Measurements from ENCODE around the gene CLCNKB.

Gene CLCNKB

DNA sequence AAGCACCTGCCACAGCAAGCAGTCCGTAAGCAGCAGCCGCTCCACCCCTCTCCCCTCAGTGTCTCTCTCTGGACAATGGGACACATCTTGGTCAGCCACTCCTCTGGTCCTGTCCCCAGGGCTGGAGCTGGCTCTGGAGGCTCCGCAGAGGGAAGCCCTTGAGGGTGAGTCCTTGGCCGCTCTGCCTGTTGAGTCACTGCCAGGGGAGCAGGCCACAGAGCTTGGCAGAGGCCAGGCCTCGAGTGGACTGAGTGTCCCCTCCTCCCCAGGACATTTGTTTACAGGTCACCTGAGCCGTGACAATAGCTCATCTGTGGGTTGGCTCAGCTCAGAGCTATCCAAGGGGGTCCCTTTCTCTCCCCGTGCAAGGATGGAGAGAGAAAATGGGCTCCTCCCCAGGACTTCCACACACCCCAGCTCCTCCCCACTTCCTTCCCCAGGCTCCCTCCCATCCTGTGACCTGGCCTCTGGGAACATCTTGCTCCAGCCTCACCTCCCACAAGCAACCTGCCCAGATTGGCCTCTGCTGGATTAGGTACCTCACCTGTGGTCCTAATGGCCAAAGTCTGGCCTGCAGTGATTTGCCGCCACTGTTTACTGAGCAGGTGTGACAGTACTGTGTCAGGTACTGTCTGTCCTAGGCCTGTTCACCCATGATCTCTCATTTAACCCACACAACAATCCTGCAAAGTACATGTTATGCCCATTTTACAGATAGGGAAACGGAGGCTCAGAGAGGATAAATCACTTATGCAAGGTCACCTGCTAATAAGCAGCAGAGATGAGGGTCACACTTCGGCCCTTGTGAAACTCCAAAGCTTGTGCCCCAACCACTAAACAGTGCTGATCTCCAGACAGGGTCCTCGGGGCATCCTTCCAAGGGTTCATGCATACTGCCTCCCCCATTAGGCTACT lies 25.0 kb downstream of the CLCNKB start:
- peaks cover 41% of the 10 kb centered on the region for H3K27me3 ChIP-seq (ENCODE audit: control insufficient read depth, low read length)

DNA sequence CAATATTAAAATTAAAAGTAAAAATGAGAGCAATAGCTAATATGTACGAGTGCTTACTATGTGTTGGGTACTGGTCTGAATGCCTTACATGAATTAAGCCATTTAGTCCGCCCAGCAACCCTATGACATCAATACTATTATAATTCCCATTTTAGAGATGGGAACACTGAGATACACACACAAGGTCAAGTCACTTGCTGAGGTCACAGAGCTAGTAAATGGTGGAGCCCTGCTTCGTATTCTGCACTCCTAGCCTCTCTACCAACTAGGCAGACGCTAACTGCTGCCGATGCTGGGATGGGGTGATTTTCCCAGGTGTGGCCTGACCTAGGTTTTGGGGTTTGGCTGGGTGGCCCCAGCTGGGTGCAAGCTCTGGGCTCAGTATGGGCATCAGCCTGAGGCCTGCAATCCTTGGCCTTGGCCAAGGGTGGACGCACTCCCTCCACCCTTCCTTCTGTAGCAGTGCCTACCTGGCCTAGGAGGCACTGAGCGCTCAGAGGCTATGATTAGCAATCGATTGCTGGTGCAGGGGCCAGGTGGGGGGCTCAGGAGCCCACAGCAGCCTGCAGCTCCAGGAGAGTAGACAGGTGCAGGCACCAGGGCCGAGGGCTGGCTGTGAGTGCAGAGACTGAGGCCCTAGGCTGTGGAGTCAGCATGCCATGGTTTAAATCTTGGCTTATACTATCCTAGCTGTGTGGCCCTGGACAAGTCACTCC lies 27.2 kb downstream of the CLCNKB start:
- no peak overlapping the region for H3K4me2 ChIP-seq (ENCODE audit: low read length)
- TF ChIP-seq, protein P1, sequence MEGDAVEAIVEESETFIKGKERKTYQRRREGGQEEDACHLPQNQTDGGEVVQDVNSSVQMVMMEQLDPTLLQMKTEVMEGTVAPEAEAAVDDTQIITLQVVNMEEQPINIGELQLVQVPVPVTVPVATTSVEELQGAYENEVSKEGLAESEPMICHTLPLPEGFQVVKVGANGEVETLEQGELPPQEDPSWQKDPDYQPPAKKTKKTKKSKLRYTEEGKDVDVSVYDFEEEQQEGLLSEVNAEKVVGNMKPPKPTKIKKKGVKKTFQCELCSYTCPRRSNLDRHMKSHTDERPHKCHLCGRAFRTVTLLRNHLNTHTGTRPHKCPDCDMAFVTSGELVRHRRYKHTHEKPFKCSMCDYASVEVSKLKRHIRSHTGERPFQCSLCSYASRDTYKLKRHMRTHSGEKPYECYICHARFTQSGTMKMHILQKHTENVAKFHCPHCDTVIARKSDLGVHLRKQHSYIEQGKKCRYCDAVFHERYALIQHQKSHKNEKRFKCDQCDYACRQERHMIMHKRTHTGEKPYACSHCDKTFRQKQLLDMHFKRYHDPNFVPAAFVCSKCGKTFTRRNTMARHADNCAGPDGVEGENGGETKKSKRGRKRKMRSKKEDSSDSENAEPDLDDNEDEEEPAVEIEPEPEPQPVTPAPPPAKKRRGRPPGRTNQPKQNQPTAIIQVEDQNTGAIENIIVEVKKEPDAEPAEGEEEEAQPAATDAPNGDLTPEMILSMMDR (IDR thresholded peaks at IDR 0.05; ENCODE audit: low read depth, low read length, poor library complexity, severe bottlenecking) = no peak
- no peak for TF ChIP-seq EZH2phosphoT487 (IDR thresholded peaks at IDR 0.05; ENCODE audit: borderline replicate concordance, low read length)
- no peak overlapping the region for H3K27ac ChIP-seq (ENCODE audit: low read depth, low read length)

More for the DNA sequence above, 25.0 kb downstream of the CLCNKB start:
- no peak for TF ChIP-seq EZH2phosphoT487 (IDR thresholded peaks at IDR 0.05; ENCODE audit: borderline replicate concordance, low read length)
- TF ChIP-seq, protein P1 (IDR thresholded peaks at IDR 0.05; ENCODE audit: low read depth, low read length, poor library complexity, severe bottlenecking) = no peak
- H3K27ac ChIP-seq (ENCODE audit: low read depth, low read length) = no peak overlapping the region
- H3K79me2 ChIP-seq (ENCODE audit: control insufficient read depth, low read length) = no peaks in the 10 kb centered on the region
- no peaks in the 10 kb centered on the region for H3K9me3 ChIP-seq (ENCODE audit: control insufficient read depth, insufficient read depth, low read length)
- H3F3A ChIP-seq (ENCODE audit: control insufficient read depth, insufficient read depth) = no peaks in the 10 kb centered on the region
- peaks cover 4% of the 10 kb centered on the region for H3K4me1 ChIP-seq (ENCODE audit: control insufficient read depth, low read length)
- H3K9me2 ChIP-seq (replicated peaks; ENCODE audit: control insufficient read depth, low read length) = no peaks in the 10 kb centered on the region
- H4K20me1 ChIP-seq (ENCODE audit: control insufficient read depth, insufficient read depth, low read depth, low read length) = no peaks in the 10 kb centered on the region
- H3K4me2 ChIP-seq (ENCODE audit: low read length) = no peak overlapping the region
- H3K36me3 ChIP-seq (ENCODE audit: control insufficient read depth, low read length) = no peaks in the 10 kb centered on the region
- H3K4me3 ChIP-seq (ENCODE audit: low read length) = no peak overlapping the region

DNA sequence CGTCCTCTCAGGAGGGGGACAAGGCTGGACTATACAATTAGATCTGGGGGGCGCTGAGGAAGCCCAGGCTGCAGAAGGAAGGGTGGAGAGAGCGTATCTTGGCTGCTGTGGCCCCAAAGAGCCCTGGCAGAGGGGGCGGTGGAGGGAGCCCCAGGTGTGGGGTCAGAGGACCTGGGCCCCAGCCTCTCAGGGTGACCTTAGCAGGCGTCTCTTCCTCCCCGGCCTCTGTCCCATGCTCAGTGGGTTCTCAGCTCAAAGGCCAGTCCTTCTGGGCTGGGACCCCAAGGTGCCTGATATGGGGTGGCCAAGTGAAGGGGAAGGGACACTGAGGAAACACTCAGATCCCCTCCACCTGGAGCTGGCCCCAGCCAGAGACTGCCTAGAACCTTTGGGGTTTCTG lies 28.0 kb downstream of the CLCNKB start:
- no peak overlapping the region for H3K4me2 ChIP-seq (ENCODE audit: low read length)
- no peaks in the 10 kb centered on the region for H3K36me3 ChIP-seq (ENCODE audit: control insufficient read depth, low read length)
- H3F3A ChIP-seq (ENCODE audit: control insufficient read depth, insufficient read depth) = 0 out of 2 replicates have a peak, but pooled peaks cover 3% of the 10 kb centered on the region
- no peak overlapping the region for H3K4me3 ChIP-seq (ENCODE audit: low read length)
- no peaks in the 10 kb centered on the region; the same call in 1 of the 2 replicates for H4K20me1 ChIP-seq (ENCODE audit: control insufficient read depth, insufficient read depth, low read depth, low read length)
- no peak overlapping the region for H3K27ac ChIP-seq (ENCODE audit: low read depth, low read length)
- no peaks in the 10 kb centered on the region for H3K79me2 ChIP-seq (ENCODE audit: control insufficient read depth, low read length)
- peaks cover 8% of the 10 kb centered on the region for H3K4me1 ChIP-seq (ENCODE audit: control insufficient read depth, low read length)
- no peaks in the 10 kb centered on the region for H3K9me2 ChIP-seq (replicated peaks; ENCODE audit: control insufficient read depth, low read length)
- H3K9me3 ChIP-seq (ENCODE audit: control insufficient read depth, insufficient read depth, low read length) = no peaks in the 10 kb centered on the region
- TF ChIP-seq, protein P1 (IDR thresholded peaks at IDR 0.05; ENCODE audit: low read depth, low read length, poor library complexity, severe bottlenecking) = no peak
- TF ChIP-seq EZH2phosphoT487 (IDR thresholded peaks at IDR 0.05; ENCODE audit: borderline replicate concordance, low read length) = no peak
- peaks cover 53% of the 10 kb centered on the region for H3K27me3 ChIP-seq (ENCODE audit: control insufficient read depth, low read length)

More for the DNA sequence above, 27.2 kb downstream of the CLCNKB start:
- no peaks in the 10 kb centered on the region for H3K9me3 ChIP-seq (ENCODE audit: control insufficient read depth, insufficient read depth, low read length)
- peaks cover 8% of the 10 kb centered on the region for H3K4me1 ChIP-seq (ENCODE audit: control insufficient read depth, low read length)
- H3K4me3 ChIP-seq (ENCODE audit: low read length) = no peak overlapping the region
- no peaks in the 10 kb centered on the region for H3K9me2 ChIP-seq (replicated peaks; ENCODE audit: control insufficient read depth, low read length)
- 0 out of 2 replicates have a peak, but pooled peaks cover 3% of the 10 kb centered on the region for H3F3A ChIP-seq (ENCODE audit: control insufficient read depth, insufficient read depth)
- no peaks in the 10 kb centered on the region; the same call in 1 of the 2 replicates for H4K20me1 ChIP-seq (ENCODE audit: control insufficient read depth, insufficient read depth, low read depth, low read length)
- H3K79me2 ChIP-seq (ENCODE audit: control insufficient read depth, low read length) = no peaks in the 10 kb centered on the region
- H3K27me3 ChIP-seq (ENCODE audit: control insufficient read depth, low read length) = peaks cover 51% of the 10 kb centered on the region
- H3K36me3 ChIP-seq (ENCODE audit: control insufficient read depth, low read length) = no peaks in the 10 kb centered on the region

All from DOHH2 (cell line).